OCI-LY7 (cell line): ENCODE results near the gene CLDN16.

Experiments
- CTCF ChIP-seq: fragments of 200-600 bp; sonication (generic); conservative IDR thresholded peaks from 2 replicates; pipeline ENCODE4 v1.5.1; 2014; ENCODE audit warnings: mild to moderate bottlenecking, antibody characterized with exemption, low read length, moderate library complexity, mixed read lengths
- EZH2phosphoT487 ChIP-seq: fragments of 200-600 bp; sonication (generic); IDR thresholded peaks from 2 replicates; pipeline ENCODE4 v1.6.1; 2018; ENCODE audit warnings: low read depth, borderline replicate concordance, mild to moderate bottlenecking, mixed run types, antibody characterized with exemption, low read length, moderate library complexity, mixed read lengths

GRCh38 chr3:190340071-190340470, 47.9 kb upstream of the CLDN16 start:
- TF ChIP-seq CTCF (no peak), EZH2phosphoT487 (no peak)
